HCT116 (cell line): ENCODE results near the gene DLG5. TPM values are rescaled to one million over a fixed set of nuclear protein-coding genes. Genes with fewer than 3 reads are reported as not detected.

Experiments
- ATAC-seq: fragments of 200-7000 bp; cut with Tn5 transposase; 2 replicates; pipeline ENCODE4 v1.9.1; 2020; ENCODE audit warnings: mild to moderate bottlenecking, moderate library complexity
- BruUV-seq: library from RNA; stranded (reverse); fragments of 400-500 nt; replicated peaks from 2 replicates; lab custom pipeline; 2021; lab: Mats Ljungman, UMichigan
- CTCF ChIA-PET: fragments of 300-600 bp; sonication (Branson Sonifier 250); formaldehyde crosslinking; loops from one replicate; lab custom pipeline; 2021; ENCODE audit warnings: antibody characterized with exemption; lab: Charles Lee
- POLR2A ChIA-PET: fragments of 300-600, 350-600 bp; sonication (Branson Sonifier 250); formaldehyde crosslinking; loops from one replicate; lab custom pipeline; 2021; ENCODE audit warnings: antibody characterized with exemption; lab: Charles Lee
- RAD21 ChIA-PET, 2 experiments: fragments of 300-600 bp; sonication (Branson Sonifier 250); formaldehyde crosslinking; loops; one replicate each; lab custom pipeline; 2023; ENCODE audit warnings: low total read pairs in 2 of 2; ENCODE audit not compliant: uncharacterized antibody in 2 of 2, unreplicated experiment in 2 of 2, low non-redundant PET in 1 of 2; lab: Charles Lee
- DNase-seq: peaks from one replicate; pipeline ENCODE4 v3.0.0-alpha.2; 2010; ENCODE audit warnings: low read depth, low spot score
- H2AFZ ChIP-seq: fragments of 200-600 bp; shearing (Covaris generic), sonication (generic); 2 replicates; pipeline ENCODE4 v1.6.1; 2017; ENCODE audit warnings: low read depth, mixed run types, mixed read lengths, antibody characterized with exemption, low read length; ENCODE audit not compliant: poor library complexity, severe bottlenecking
- H3K27ac ChIP-seq: 2 replicates; pipeline ENCODE4 v1.5.1; 2012; ENCODE audit warnings: low read depth, low read length
- H3K27me3 ChIP-seq: fragments of 200-600 bp; sonication (generic); 2 replicates; pipeline ENCODE4 v1.6.1; 2016; ENCODE audit warnings: mixed run types, low read length, mixed read lengths; ENCODE audit not compliant: insufficient read depth
- H3K36me3 ChIP-seq, 2 experiments: fragments of 200-500 bp in 1 of 2; fragments of 200-600 bp in 1 of 2; sonication (Bioruptor generic) in 1 of 2; sonication (generic) in 1 of 2; 2 replicates each; pipeline versions ENCODE4 v1.5.1 to v1.6.1; 2014 to 2016; ENCODE audit warnings: low read length in 2 of 2, inconsistent platforms in 1 of 2, mixed read lengths in 1 of 2, mixed run types in 1 of 2; ENCODE audit not compliant: insufficient read depth in 2 of 2, control insufficient read depth in 1 of 2
- H3K4me1 ChIP-seq, 2 experiments: fragments of 200-600 bp in 1 of 2; sonication (generic) in 1 of 2; 2 replicates each; pipeline versions ENCODE4 v1.5.1 to v1.6.1; 2012 to 2017; ENCODE audit warnings: low read length in 2 of 2, inconsistent platforms in 1 of 2, mild to moderate bottlenecking in 1 of 2, mixed read lengths in 1 of 2, mixed run types in 1 of 2, moderate library complexity in 1 of 2; ENCODE audit not compliant: insufficient read depth in 2 of 2, control insufficient read depth in 1 of 2
- H3K4me2 ChIP-seq: fragments of 200-600 bp; sonication (generic); 2 replicates; pipeline ENCODE4 v1.6.1; 2017; ENCODE audit warnings: mixed run types, low read length, mixed read lengths
- H3K4me3 ChIP-seq, 2 experiments: fragments of 200-600 bp in 1 of 2; sonication (generic) in 1 of 2; replicated peaks in 1 of 2; 2 replicates each; pipeline ENCODE4 v1.5.1; 2011 to 2016; ENCODE audit warnings: low read length in 2 of 2, control low read depth in 1 of 2, low read depth in 1 of 2, mild to moderate bottlenecking in 1 of 2, mixed read lengths in 1 of 2, mixed run types in 1 of 2
- H3K79me2 ChIP-seq: fragments of 200-600 bp; sonication (generic); 2 replicates; pipeline ENCODE4 v1.6.1; 2017; ENCODE audit warnings: mild to moderate bottlenecking, mixed run types, low read length, moderate library complexity, mixed read lengths; ENCODE audit not compliant: insufficient read depth
- H3K9ac ChIP-seq: fragments of 200-600 bp; sonication (generic); 2 replicates; pipeline ENCODE4 v1.6.1; 2016; ENCODE audit warnings: low read length, mixed read lengths
- H3K9me2 ChIP-seq: fragments of 200-600 bp; sonication (generic), shearing (Covaris generic); 2 replicates; pipeline ENCODE4 v1.6.1; 2017; ENCODE audit warnings: mixed run types, mild to moderate bottlenecking, moderate library complexity; ENCODE audit not compliant: insufficient read depth
- H3K9me3 ChIP-seq, 2 experiments: fragments of 200-500 bp in 1 of 2; fragments of 200-600 bp in 1 of 2; sonication (Bioruptor generic) in 1 of 2; sonication (generic) in 1 of 2; 2 replicates each; pipeline ENCODE4 v1.6.1; 2014 to 2017; ENCODE audit warnings: low read length in 2 of 2, mixed read lengths in 2 of 2, inconsistent platforms in 1 of 2, low read depth in 1 of 2, mild to moderate bottlenecking in 1 of 2, mixed run types in 1 of 2, moderate library complexity in 1 of 2; ENCODE audit not compliant: control insufficient read depth in 1 of 2, insufficient read depth in 1 of 2
- H4K20me1 ChIP-seq: fragments of 200-600 bp; sonication (generic), shearing (Covaris generic); 2 replicates; pipeline ENCODE4 v1.6.1; 2017; ENCODE audit warnings: mixed run types, mild to moderate bottlenecking, moderate library complexity; ENCODE audit not compliant: insufficient read depth
- CTCF ChIP-seq, 3 experiments: fragments of 200-600 bp in 1 of 3; sonication (generic) in 1 of 3; IDR thresholded peaks in 2 of 3; conservative IDR thresholded peaks in 1 of 3; 2 replicates each; pipeline ENCODE4 v1.5.1; 2012 to 2017; ENCODE audit warnings: low read depth in 2 of 3, low read length in 2 of 3, antibody characterized with exemption in 1 of 3, borderline replicate concordance in 1 of 3, control low read depth in 1 of 3, mild to moderate bottlenecking in 1 of 3, mixed read lengths in 1 of 3, mixed run types in 1 of 3, moderate library complexity in 1 of 3; ENCODE audit not compliant: insufficient read depth in 1 of 3
- FOSL1 ChIP-seq: IDR thresholded peaks from 2 replicates; pipeline ENCODE4 v1.6.1; 2012; ENCODE audit warnings: low read depth
- JUND ChIP-seq: IDR thresholded peaks from 2 replicates; pipeline ENCODE4 v1.6.1; 2012
- POLR2AphosphoS5 ChIP-seq: IDR thresholded peaks from 2 replicates; pipeline ENCODE4 v1.6.1; 2011; ENCODE audit warnings: mild to moderate bottlenecking, low read depth, low read length, moderate library complexity
- RAD21 ChIP-seq: IDR thresholded peaks from 2 replicates; pipeline ENCODE4 v1.6.1; 2012; ENCODE audit warnings: low read depth, mild to moderate bottlenecking
- SP1 ChIP-seq: IDR thresholded peaks from 2 replicates; pipeline ENCODE4 v1.6.1; 2012; ENCODE audit warnings: low read depth
- intact Hi-C: fragments of 100-400 bp; cut with micrococcal nuclease; formaldehyde crosslinking; loops from 2 replicates; pipeline ENCODE4 v1.10.0; 2022
- total RNA-seq: library from RNA; stranded (reverse); gene quantifications from one replicate; pipeline ENCODE4 v1.2.1, GENCODE V29; 2021; ENCODE audit not compliant: unreplicated experiment
- TF ChIP-seq, protein P1 (sequence below): IDR thresholded peaks from 2 replicates; pipeline ENCODE4 v1.6.1; 2012

Gene DLG5
- total RNA-seq, 1 experiment from 2014 or later = 44.8 TPM

DNA sequence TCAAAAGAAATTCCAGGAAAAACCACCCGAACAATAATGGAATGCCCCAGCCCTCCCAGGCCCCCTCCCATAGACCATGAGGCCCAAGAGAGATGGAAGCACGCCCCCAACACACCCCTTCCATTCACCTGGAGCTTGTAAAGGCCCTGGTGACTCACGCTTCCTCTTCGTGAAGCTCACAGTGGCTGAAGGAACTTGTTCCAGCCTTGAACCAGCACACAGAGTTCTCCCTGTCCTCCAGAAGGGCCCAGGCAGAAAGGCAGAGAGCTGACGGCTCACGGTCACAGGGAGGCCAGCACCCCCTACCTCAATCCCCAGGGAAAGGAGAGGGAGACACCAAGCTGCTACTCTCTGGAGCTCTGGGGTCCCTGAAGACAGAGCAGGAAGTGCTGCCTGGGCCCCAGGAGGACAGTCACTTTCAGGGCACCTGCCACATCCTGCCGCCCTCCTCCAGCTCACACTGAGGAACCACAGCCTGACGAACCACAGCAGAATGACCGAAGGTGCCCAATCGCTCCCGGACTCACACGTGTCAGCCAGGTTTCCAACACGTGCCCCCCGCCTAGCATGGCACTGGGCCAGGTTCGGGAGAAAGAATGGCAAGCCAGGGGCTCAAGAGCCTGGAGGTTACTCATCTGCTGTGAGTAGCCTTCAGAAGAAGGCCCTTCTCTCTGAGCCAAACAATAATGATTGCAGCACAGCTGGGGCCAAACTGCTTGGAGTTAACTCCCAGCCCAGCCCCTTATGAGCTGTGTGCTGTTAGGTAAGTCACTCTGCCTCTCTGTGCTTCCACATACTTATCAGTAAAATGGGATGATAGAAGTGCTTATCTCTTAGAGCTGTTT, 52.8 kb downstream of the DLG5 start:
- Histone ChIP-seq H3K9me3 (no peaks in the 10 kb centered on the region), H3K9me2 (no peaks in the 10 kb centered on the region), H3K79me2 (peaks cover 54% of the 10 kb centered on the region), H3K27me3 (no peaks in the 10 kb centered on the region), H3K36me3 (no peaks in the 10 kb centered on the region), H3K4me1 (peaks cover 28 to 50% of the 10 kb centered on the region in 2 experiments), H4K20me1 (no peaks in the 10 kb centered on the region), H3K27ac (peak overlapping the region; percentile 83), H2AFZ (no peak overlapping the region), H3K4me2 (peak overlapping the region; percentile 75), H3K9ac (peak overlapping the region; percentile 51), H3K4me3 (peak overlapping the region; percentile 15 to 42; a peak in 3 of 4 replicates)
- peak; percentile 68 for TF ChIP-seq JUND
- peak; percentile 57 for TF ChIP-seq POLR2AphosphoS5
- TF ChIP-seq CTCF (IDR thresholded peaks at IDR 0.05 in 2 of 3, conservative IDR thresholded peaks at IDR 0.05 in 1 of 3; ENCODE audit: borderline replicate concordance in 1 of 3, insufficient read depth in 1 of 3, low read depth in 2 of 3, low read length in 2 of 3) = no peak
- TF ChIP-seq RAD21 = no peak
- TF ChIP-seq FOSL1 = peak; percentile 75
- TF ChIP-seq, protein P1, sequence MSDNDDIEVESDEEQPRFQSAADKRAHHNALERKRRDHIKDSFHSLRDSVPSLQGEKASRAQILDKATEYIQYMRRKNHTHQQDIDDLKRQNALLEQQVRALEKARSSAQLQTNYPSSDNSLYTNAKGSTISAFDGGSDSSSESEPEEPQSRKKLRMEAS = peak; percentile 96
- TF ChIP-seq SP1 = peak; percentile 71; the same call in 1 of the 2 replicates
- POLR2A ChIA-PET = interaction anchor here (0.7 to 1.4 kb wide), 4 partner anchors 8 to 75 kb away, joined by 3 to 9 read pairs (median 4); no protein-coding TSS in a partner anchor
- CTCF ChIA-PET = interaction anchor here (1.1 to 2.8 kb wide), 6 partner anchors 16 to 156 kb away, joined by 3 to 18 read pairs (median 4); partner anchors contain the start of gene POLR3A
- TSS peak; percentile 32 for BruUV-seq
- peak; percentile 73 for DNase-seq
- ATAC-seq = peak; percentile 89
- intact Hi-C loops = no loop called here
- RAD21 ChIA-PET = interaction anchor here (0.8 to 1.2 kb wide), 3 partner anchors 16 to 101 kb away, joined by 3 to 4 read pairs (median 4); no protein-coding TSS in a partner anchor
